GM19455 (cell line): ENCODE data around the gene CSH1.
"Not testable (repeated sequence)": the region's sequence is repeated elsewhere in the genome, so short reads cannot be mapped to it uniquely, and the experiment has no call there.

ENCODE experiments used
- ATAC-seq: cut with Tn5 transposase; IDR thresholded peaks from one replicate; pipeline ENCODE4 v1.9.1; 2021; ENCODE audit not compliant: unreplicated experiment

Gene CSH1

GRCh38 chr17:63928966-63929695 lies 32.8 kb upstream of the CSH1 start:
- no peak for ATAC-seq

GRCh38 chr17:63928172-63928666 lies 31.8 kb upstream of the CSH1 start:
- ATAC-seq, result no peak

- ATAC-seq, result no peak
Measured at GRCh38 chr17:63927464-63928171, 31.2 kb upstream of the CSH1 start.

- ATAC-seq, result no peak
Measured at GRCh38 chr17:63926164-63926563, 29.8 kb upstream of the CSH1 start.

- ATAC-seq, result no peak
Measured at GRCh38 chr17:63925615-63926014, 29.2 kb upstream of the CSH1 start.

GRCh38 chr17:63922402-63922801 lies 26.0 kb upstream of the CSH1 start:
- not testable (repeated sequence) for ATAC-seq

GRCh38 chr17:63920779-63921178 lies 24.4 kb upstream of the CSH1 start:
- not testable (repeated sequence) for ATAC-seq

- ATAC-seq, result not testable (repeated sequence)
Measured at GRCh38 chr17:63920050-63920449, 23.7 kb upstream of the CSH1 start.

GRCh38 chr17:63919311-63919723 lies 22.9 kb upstream of the CSH1 start:
- ATAC-seq, result peak; percentile 73

- not testable (repeated sequence) for ATAC-seq
Measured at GRCh38 chr17:63918789-63919305, 22.5 kb upstream of the CSH1 start, which contains the start of gene GH1. GH1 (minus strand) TSS chr17:63918839; CDS start chr17:63918776, 63 bp downstream.

GRCh38 chr17:63918305-63918704 lies 21.9 kb upstream of the CSH1 start:
- ATAC-seq, result no peak

- no peak for ATAC-seq
Measured at GRCh38 chr17:63917646-63918045, 21.3 kb upstream of the CSH1 start.

- not testable (repeated sequence) for ATAC-seq
Measured at GRCh38 chr17:63917206-63917605, 20.8 kb upstream of the CSH1 start.

GRCh38 chr17:63916566-63917185 lies 20.3 kb upstream of the CSH1 start:
- ATAC-seq, result no peak

GRCh38 chr17:63915753-63916152 lies 19.4 kb upstream of the CSH1 start:
- ATAC-seq, result not testable (repeated sequence)

- ATAC-seq, result no peak
Measured at GRCh38 chr17:63914471-63914870, 18.1 kb upstream of the CSH1 start.

GRCh38 chr17:63911657-63912100 lies 15.3 kb upstream of the CSH1 start:
- no peak for ATAC-seq

- ATAC-seq, result no peak
Measured at GRCh38 chr17:63911041-63911635, 14.8 kb upstream of the CSH1 start, which contains the start of gene CSHL1. CSHL1 (minus strand) TSS chr17:63911258; CDS start chr17:63911196, 62 bp downstream.

- ATAC-seq, result no peak
Measured at GRCh38 chr17:63910096-63910495, 13.7 kb upstream of the CSH1 start.

- not testable (repeated sequence) for ATAC-seq
Measured at GRCh38 chr17:63909586-63909985, 13.2 kb upstream of the CSH1 start.
